SW480 (cell line): ENCODE results near the gene SPINT4.

ENCODE experiments used
- DNase-seq: peaks from one replicate; pipeline ENCODE4 v3.0.0-alpha.2; 2016; ENCODE audit warnings: low spot score

SPINT4 gene

DNA sequence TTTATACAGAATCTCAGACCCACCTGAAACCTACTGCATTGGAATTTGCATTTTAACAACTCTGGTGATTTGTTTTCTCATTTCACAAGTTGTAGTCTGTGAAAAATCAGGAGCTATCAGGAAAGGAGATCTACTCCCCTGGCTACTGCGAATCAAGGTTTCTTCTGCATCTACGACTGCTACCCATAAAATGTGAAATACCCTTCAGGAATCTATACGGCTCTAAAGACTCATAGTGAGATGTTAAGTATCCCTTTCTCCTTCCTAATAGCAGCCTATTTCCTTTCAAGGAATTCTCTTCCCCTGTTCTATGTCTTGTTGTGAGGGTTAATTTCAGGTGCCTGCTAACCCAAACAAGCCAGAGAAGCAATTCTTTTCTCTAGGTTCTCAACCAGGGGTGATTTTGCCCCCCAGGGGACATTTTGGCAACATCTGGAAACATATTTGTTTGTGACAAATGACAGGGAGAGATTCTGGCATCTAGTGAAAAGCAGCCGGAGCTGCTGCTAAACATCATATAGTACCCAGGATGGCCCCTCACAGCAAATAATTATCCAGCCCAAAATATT is 43.2 kb downstream of the SPINT4 start:
- no peak for DNase-seq

DNA sequence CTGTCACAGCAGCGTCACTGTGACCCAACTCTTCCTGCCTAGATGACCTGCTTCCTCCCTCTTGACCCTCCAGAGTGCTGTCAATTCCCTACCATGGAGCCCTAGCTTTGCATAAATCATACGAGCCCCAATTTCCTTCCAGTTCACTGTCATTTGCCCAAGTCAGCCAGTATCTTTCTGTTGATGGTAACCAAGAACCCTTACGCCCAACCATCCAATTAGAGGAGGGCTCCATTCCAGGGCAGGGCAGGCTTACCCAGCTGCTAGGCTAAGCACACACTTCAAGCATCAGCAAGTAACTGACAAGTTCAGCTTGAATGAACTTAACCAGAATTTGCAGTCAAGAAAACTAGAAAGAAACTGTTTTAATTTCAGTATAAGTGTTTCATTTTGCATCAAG is 43.8 kb downstream of the SPINT4 start:
- no peak for DNase-seq

DNA sequence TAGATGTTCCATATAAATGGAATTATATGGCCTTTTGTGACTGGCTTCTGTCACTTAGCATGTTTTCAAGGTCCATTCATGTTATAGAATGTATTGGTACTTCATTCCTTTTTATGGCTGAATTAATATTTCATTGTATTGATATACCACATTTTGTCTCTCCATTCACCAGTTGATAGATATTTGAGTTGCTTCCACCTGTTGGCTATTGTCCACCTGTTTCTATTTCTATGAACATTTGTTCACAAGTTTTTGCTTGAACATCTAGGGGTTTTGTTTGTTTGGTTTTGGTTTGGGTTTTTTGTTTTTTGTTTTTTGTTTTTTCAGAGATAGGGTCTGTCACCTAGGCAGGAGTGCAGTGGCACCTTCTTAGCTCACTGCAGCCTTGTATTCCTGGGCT is 46.3 kb downstream of the SPINT4 start:
- DNase-seq, result no peak

DNA sequence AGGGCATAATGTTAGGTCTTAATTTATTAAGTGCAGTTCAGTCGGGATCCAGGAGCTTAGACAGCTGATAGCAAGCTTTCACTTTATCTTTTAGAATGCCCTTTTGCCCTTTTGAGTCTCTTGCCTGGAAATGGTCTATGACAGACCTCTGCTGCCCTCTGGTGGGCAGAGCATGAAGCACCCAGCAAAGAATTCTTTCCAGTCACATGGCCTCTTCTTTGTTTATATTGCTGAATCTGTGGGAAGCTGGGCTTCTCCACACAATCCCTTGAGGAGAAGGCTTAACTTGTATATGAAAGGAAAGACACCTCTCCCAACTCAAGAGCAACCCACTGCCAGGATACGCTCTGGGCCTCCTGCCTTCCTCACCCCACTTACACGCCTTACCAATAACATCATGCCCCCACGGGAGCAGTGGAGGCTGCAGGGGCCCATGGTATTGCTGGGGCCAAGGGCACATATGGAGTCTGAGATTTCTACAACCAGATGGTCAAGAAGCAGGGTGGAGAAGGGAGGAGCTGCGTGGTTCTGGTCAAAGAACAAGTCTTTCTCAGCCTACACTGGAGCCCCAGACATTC is 49.1 kb downstream of the SPINT4 start:
- DNase-seq, result peak; percentile 91

DNA sequence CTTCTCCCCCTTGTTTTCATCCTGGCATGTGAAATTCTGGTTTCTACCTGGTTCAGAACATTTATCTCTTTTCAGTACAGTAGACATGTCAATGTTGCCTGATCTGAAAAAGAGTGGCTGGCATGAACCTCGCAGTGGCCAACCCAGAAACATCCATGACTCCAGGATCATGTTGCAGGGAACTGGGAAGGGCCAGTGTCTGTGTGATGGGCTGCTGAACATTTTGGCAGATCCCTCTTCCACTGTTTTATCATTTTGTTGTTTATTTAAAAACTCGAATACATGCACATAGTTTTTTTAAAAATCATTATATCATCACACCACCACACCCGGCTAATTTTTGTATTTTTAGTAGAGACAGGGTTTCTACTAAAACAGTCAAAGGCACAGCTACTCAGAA is 50.5 kb downstream of the SPINT4 start:
- no peak for DNase-seq

DNA sequence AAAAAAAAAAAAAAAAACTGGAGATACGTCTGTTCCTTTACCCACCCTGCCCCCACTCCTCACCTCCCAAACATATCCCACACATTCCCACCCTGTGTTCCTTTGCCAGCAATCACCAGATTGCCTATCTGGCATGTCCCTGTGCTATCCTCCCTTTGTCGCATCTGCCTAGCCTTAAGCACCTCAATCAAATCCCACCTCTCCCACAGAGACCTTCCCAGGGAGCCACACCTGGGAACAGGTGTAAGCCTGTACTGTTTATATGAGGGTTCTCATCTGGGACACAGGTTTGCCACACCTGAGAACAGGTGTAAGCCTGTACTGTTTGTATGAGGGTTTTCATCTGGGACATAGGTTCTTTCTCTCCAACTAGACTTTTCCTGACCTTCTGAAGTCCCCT is 52.8 kb downstream of the SPINT4 start:
- no peak for DNase-seq

DNA sequence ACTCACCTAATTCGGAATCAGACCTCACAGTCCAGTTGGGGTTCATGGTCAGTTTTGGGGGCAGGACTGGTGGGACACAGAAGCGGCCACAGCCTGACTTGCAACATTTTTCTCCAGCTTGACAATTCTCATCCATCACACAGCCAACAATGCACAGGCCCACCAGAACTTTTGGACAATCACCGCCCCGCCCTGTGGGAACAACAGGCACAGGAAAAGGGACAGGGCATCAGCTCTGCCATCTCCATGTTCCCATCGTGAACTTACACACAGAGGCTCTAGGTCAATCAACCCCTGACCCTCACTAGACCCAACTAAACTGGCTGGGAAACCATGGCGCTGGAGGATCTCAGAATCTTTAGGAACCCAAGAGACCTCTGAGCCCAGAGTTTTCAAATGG is 53.3 kb downstream of the SPINT4 start:
- DNase-seq, result no peak
